Measurements from ENCODE around the gene EML3.
"Not testable (repeated sequence)": the region's sequence is repeated elsewhere in the genome, so short reads cannot be mapped to it uniquely, and the experiment has no call there.

EML3 gene

DNA sequence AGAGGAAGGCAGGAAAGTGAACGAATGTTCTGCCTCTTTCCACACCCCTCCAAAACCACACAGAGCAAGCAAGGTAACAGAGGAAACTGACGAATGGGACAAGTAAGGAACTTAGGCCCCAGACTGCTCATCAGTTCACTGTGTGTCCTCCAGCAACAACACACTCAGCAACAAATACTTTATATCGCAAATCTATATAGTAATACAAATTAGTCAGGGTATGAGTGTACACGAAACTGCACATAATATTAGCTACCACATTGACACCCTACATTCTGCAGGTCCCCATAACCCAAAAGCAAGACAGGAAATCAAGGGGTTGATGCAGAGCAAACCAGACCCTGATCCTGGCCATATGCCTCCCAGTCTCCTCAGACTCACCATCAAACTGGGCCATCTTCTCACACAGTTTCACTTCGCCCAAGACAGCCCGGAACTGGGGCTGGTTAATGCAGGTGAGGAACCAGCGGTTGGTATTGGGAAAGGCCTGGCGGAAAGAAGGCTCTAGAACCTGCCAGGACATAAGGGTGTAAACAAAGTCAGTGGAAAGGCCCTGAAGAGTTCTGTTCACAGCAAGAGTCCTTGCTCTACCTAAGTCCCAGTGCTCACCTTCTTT is 45.4 kb downstream of the EML3 start:
- Histone ChIP-seq H3K4me3 (no peak overlapping the region), H4K20me1 (peaks cover 78 to 100% (median 100%) of the 10 kb centered on the region in 11 experiments), H3K9me3 (replicated peaks in 1 of 11) (no peaks in the 10 kb centered on the region), H3K4me2 (peak overlapping the region in 2 of 11 experiments; percentile 1 to 6; a peak in 3 of 22 replicates), H3K9ac (peak overlapping the region in 8 of 11 experiments; percentile 6 to 53 (median 40); a peak in 8 of 22 replicates), H3K4me1 (peaks cover 23 to 81% (median 30%) of the 10 kb centered on the region in 10 experiments), H3K27me3 (no peaks in the 10 kb centered on the region), H3K36me3 (peaks cover 98 to 100% (median 100%) of the 10 kb centered on the region in 11 experiments), H3K27ac (no peak overlapping the region)
- TF ChIP-seq Cebpa-rat (IDR thresholded peaks at IDR 0.05), result no peak

DNA sequence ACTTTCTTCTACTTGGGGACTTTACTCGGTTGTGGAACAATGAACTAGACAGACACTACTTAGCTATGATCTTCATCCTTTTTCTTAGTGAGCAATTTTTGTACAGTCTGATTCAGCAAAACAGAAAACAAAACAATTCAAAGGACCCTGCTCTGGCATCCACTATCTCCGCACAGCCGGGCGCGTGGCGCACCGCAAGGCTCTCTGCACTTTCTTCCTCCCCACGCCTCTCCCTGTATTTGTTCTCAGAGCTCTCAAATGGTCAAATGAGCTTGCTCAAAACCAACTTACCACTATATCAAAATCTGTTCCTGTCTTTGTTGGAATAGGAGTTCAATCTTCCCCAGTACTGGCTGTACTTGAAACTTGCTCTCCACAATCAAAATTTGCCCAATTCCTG is 46.3 kb downstream of the EML3 start:
- Histone ChIP-seq H3K27ac (no peak overlapping the region), H3K4me1 (peaks cover 14 to 75% (median 25%) of the 10 kb centered on the region in 10 experiments), H3K4me2 (no peak overlapping the region; a peak in 2 of 22 replicates), H3K9ac (peak overlapping the region in 8 of 11 experiments; percentile 13 to 53 (median 30); a peak in 10 of 22 replicates), H4K20me1 (peaks cover 70 to 100% (median 100%) of the 10 kb centered on the region in 11 experiments), H3K27me3 (no peaks in the 10 kb centered on the region), H3K4me3 (no peak overlapping the region), H3K9me3 (replicated peaks in 1 of 11) (no peaks in the 10 kb centered on the region), H3K36me3 (peaks cover 98 to 100% (median 100%) of the 10 kb centered on the region in 11 experiments)
- no peak for TF ChIP-seq Cebpa-rat (IDR thresholded peaks at IDR 0.05)

DNA sequence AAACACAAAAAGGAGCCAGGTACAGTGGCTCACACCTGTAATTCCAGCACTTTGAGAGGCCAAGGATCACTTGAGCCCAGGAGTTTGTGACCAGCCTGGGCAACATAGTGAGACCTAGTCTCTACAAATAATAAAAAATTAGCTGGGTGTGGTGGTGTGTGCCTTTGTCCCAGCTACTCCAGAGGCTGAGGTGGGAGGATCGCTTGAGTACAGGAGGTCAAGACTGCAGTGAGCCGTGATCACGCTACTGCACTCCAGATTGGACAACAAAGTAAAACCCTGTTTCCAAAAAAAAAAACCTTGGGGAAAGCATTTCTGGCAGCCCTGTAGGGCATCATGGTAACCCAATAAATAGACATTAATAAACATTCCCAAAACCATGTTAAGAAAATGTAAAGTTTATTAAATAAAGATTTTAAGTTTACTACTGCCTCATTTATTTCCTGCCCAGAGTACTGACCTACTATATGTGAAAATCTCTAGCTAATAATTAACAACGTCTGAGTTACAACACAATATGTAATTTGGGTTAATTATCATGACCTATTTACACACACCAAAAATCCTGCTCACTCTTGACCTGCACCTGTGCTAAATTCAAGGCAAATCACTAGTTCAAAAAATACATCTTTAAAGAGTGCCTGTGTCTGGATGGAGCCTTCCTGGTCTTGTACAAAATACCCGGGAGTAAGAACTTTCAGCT is 47.3 kb downstream of the EML3 start:
- Histone ChIP-seq H3K4me1 (peaks cover 5 to 75% (median 21%) of the 10 kb centered on the region in 10 experiments; a peak in 17 of 20 replicates), H3K9ac (peak overlapping the region in 7 of 11 experiments; percentile 2 to 53 (median 26); a peak in 7 of 22 replicates), H3K9me3 (replicated peaks in 1 of 11) (no peaks in the 10 kb centered on the region), H3K27ac (no peak overlapping the region), H3K27me3 (no peaks in the 10 kb centered on the region), H4K20me1 (peaks cover 70 to 100% (median 100%) of the 10 kb centered on the region in 11 experiments), H3K4me3 (no peak overlapping the region), H3K36me3 (peaks cover 96 to 100% (median 100%) of the 10 kb centered on the region in 11 experiments), H3K4me2 (no peak overlapping the region; a peak in 2 of 22 replicates)
- no peak for TF ChIP-seq Cebpa-rat (IDR thresholded peaks at IDR 0.05)

DNA sequence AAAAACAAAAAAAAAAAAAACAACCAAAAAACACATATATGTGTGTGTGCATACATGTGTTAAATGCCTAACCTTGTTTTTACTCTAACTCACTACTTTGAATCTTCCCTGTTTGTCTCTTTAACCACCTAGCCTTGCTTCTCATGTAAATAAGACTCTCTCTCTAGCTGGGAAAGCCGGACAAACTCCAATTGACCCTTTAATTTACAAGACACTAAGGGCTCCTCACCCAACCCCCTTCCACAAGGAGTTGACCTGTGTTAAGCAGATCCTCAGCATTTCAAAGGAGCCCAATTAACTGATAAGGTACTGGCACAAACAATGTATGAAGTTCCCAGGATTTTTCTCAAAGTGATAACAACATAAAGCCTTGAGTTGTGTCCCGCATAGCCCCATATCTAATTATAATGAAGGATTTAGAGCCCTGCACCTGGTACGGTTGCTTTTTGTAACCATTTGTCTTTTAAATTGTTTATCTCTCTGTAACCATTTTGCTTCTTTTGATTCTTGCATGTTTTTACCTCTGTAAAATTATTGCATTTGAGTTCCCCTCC is 50.8 kb downstream of the EML3 start:
- H3K27ac ChIP-seq; H3K4me2 ChIP-seq; H3K9me3 ChIP-seq (replicated peaks in 1 of 11); H3K4me3 ChIP-seq; H3K27me3 ChIP-seq: not testable (repeated sequence)
- Histone ChIP-seq H3K4me1 (peaks cover 26 to 76% (median 44%) of the 10 kb centered on the region in 10 experiments), H3K36me3 (peaks cover 83 to 100% (median 96%) of the 10 kb centered on the region in 11 experiments), H3K9ac (peak overlapping the region in 4 of 11 experiments; percentile 0 to 45 (median 32); a peak in 2 of 22 replicates), H4K20me1 (peaks cover 37 to 100% (median 92%) of the 10 kb centered on the region in 11 experiments)

DNA sequence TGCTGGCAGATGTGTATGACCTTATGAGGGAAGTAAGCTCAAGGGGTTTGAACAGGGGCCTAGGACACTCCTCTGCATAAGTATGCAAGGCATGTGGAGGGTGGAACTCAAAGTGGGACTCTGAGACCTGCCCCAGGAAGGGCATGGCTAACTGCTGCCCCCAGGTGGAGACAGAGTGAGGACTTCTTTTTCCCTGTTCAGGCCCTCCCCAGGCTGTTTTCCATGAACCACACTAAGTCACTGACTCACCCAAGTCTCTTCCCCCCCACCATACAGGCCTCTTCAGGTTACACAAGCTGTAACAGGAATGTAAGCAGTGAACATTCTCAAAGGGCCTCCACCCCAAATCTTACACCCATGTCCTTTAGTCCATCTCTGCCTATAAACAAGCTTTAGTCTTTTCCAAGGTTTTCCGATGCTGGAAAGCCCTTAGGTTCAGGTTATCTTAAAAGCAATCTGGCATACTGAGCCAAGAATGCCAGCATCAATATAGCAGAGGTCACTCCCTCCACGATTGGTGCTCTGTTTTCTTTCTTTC is 51.9 kb downstream of the EML3 start:
- TF ChIP-seq Cebpa-rat (IDR thresholded peaks at IDR 0.05), result no peak
- Histone ChIP-seq H3K9ac (peak overlapping the region in 7 of 11 experiments; percentile 18 to 51 (median 38); a peak in 7 of 22 replicates), H3K4me3 (no peak overlapping the region), H3K36me3 (peaks cover 72 to 89% (median 85%) of the 10 kb centered on the region in 11 experiments), H4K20me1 (peaks cover 26 to 100% (median 83%) of the 10 kb centered on the region in 11 experiments), H3K27me3 (no peaks in the 10 kb centered on the region), H3K4me2 (peak overlapping the region in 5 of 11 experiments; percentile 26 to 92 (median 43); a peak in 9 of 22 replicates), H3K27ac (peak overlapping the region in 1 of 11 experiments; percentile 9; a peak in 2 of 22 replicates), H3K9me3 (replicated peaks in 1 of 11) (no peaks in the 10 kb centered on the region), H3K4me1 (peaks cover 37 to 76% (median 52%) of the 10 kb centered on the region in 10 experiments)

DNA sequence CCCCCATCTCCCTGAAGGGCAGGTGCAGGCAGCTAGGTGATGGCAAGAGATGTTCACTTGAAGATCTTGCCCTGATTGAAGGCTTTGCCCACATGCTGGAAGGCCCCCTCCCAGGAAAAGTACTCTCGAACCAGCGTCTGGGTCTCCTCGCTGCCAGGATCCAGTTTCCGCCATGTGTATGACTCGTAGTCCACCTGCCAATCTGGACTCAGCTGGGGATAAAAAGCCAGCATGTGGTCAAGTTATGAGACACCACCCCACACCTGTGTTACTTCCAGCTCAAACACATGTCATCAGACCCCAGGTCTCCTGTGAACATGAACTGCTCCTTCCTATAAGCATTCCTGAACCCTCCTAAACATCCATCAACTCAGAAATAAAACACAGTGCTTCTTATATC is 52.9 kb downstream of the EML3 start:
- H3K9ac ChIP-seq, result peak overlapping the region in 5 of 11 experiments; percentile 8 to 45 (median 41); a peak in 5 of 22 replicates
- peaks cover 17 to 100% (median 73%) of the 10 kb centered on the region in 11 experiments; a peak in 21 of 22 replicates for H4K20me1 ChIP-seq
- H3K27me3 ChIP-seq; H3K4me3 ChIP-seq; H3K9me3 ChIP-seq (replicated peaks in 1 of 11): not testable (repeated sequence)
- H3K4me1 ChIP-seq, result peaks cover 47 to 85% (median 61%) of the 10 kb centered on the region in 10 experiments
- peak overlapping the region in 4 of 11 experiments; percentile 0 to 97 (median 56); a peak in 1 of 22 replicates for H3K27ac ChIP-seq
- peaks cover 62 to 85% (median 75%) of the 10 kb centered on the region in 11 experiments for H3K36me3 ChIP-seq
- peak overlapping the region in 5 of 11 experiments; percentile 43 to 92 (median 88); a peak in 7 of 22 replicates for H3K4me2 ChIP-seq

DNA sequence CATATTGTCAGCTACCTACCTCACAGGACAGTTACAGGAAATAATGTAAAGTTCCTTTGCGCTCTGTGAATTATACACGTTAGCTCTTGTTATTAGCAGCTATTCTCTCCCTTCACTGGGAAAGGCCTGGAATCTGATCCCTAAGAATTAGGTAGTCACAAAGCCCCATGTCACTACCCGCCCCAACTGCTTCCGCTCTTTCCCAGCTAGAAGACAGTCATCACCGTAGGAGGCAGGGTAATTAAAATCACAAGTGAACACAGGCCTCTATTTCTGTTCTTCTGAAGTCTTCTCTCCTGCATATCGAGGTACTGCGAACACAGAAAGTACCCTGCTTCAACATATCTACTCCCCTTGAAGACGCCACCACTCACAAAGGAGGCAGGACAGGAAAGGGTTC is 53.4 kb downstream of the EML3 start:
- Histone ChIP-seq H3K36me3 (peaks cover 59 to 85% (median 71%) of the 10 kb centered on the region in 11 experiments), H4K20me1 (peaks cover 17 to 100% (median 69%) of the 10 kb centered on the region in 11 experiments; a peak in 21 of 22 replicates), H3K4me2 (peak overlapping the region in 8 of 11 experiments; percentile 84 to 96 (median 90); a peak in 15 of 22 replicates), H3K9me3 (replicated peaks in 1 of 11) (no peaks in the 10 kb centered on the region), H3K27me3 (no peaks in the 10 kb centered on the region), H3K4me3 (no peak overlapping the region), H3K27ac (peak overlapping the region in 5 of 11 experiments; percentile 0 to 97 (median 88); a peak in 4 of 22 replicates), H3K9ac (peak overlapping the region in 6 of 11 experiments; percentile 8 to 67 (median 42); a peak in 9 of 22 replicates), H3K4me1 (peaks cover 51 to 89% (median 65%) of the 10 kb centered on the region in 10 experiments)
- TF ChIP-seq Cebpa-rat (IDR thresholded peaks at IDR 0.05), result no peak

DNA sequence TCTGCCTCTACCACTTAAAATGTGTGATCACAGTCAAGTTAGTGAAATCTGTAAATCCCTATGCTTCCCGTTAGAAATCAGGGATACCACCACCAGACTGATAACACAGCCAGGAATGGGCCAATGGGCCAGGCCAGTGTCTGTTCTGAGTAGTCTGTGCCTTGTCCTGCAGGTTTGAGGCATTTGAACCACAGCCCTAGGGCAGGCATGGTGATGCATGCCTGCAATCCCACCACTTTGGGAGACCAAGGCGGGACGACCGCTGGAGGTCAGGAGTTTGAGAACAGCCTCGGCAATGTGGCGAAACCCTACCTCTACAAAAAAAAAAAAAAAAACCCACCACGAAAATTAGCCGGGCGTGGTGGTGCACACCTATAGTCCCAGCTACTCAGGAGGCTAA is 53.9 kb downstream of the EML3 start:
- H3K9ac ChIP-seq, result peak overlapping the region in 7 of 11 experiments; percentile 41 to 83 (median 77); a peak in 9 of 22 replicates
- H3K4me2 ChIP-seq, result peak overlapping the region; percentile 84 to 96 (median 90); a peak in 20 of 22 replicates
- H3K4me1 ChIP-seq, result peaks cover 57 to 90% (median 71%) of the 10 kb centered on the region in 10 experiments
- H3K27ac ChIP-seq, result peak overlapping the region in 8 of 11 experiments; percentile 8 to 97 (median 90); a peak in 11 of 22 replicates
- peaks cover 53 to 82% (median 65%) of the 10 kb centered on the region in 11 experiments for H3K36me3 ChIP-seq
- no peaks in the 10 kb centered on the region for H3K9me3 ChIP-seq (replicated peaks in 1 of 11)
- TF ChIP-seq Cebpa-rat (IDR thresholded peaks at IDR 0.05), result no peak
- H3K4me3 ChIP-seq, result peak overlapping the region in 1 of 10 experiments; percentile 29; a peak in 1 of 20 replicates
- peaks cover 14 to 100% (median 64%) of the 10 kb centered on the region in 11 experiments; a peak in 21 of 22 replicates for H4K20me1 ChIP-seq
- H3K27me3 ChIP-seq, result no peaks in the 10 kb centered on the region

Data from BLaER1 treated with 17β-estradiol and CSF1 and Interleukin-3, amounts not matched to agents 10 nM and 100 nM (cell line).